ENCODE measurements around the gene REG1B.
"Not testable (repeated sequence)": the region's sequence is repeated elsewhere in the genome, so short reads cannot be mapped to it uniquely, and the experiment has no call there.

Gene REG1B

DNA sequence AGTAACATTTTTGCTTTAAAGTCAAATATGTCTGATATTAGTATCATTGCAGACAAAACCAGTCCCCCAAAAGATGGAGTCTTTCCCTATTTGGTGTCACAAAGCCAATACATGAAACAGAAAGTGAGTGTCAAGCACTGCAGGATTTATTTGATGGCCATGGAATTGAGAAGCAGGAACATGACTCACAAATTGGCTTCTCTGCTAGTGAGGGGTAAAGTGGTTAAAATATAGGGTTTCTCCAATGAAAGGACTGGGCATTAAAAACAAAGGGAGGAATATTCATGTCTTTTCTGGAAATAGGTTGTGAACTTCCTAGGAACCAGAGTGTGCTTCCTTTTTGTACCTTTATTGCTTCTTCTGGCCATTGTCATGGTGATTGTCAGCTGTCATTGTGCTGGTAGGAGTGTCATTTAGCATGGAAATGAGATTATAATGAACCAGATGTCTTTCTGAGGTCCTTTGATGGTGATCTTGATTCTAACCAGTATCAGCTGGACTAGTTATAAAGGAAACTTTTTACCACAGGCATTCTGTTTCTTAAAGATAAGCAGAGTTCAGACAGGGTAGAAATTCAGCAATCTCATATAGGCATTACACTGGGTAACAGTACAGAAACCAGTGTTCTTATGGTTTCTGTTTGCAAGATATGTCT, 4.1 kb downstream of the REG1B start:
- no peak for DNase-seq

DNA sequence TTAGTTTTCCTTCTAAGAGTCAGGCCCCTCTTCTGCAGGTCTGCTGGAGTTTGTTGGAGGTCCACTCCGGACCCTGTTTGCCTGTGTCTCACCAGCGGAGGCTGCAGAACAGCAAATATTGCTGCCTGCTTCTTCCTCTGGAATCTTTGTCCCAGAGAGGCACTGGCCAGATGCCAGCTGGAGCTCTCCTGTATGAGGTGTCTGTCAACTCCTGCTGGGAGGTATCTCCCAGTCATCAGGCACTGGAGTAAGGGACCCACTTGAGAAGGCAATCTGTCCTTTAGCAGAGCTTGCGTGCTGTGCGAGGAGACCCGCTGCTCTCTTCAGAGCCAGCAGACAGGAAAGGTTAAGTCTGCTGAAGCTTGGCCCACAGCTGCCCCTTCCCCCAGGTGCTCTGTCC, 4.8 kb downstream of the REG1B start:
- no peak for DNase-seq

- no peak for DNase-seq
Measured at GRCh38 chr2:79071078-79071477, 16.7 kb downstream of the REG1B start.

DNA sequence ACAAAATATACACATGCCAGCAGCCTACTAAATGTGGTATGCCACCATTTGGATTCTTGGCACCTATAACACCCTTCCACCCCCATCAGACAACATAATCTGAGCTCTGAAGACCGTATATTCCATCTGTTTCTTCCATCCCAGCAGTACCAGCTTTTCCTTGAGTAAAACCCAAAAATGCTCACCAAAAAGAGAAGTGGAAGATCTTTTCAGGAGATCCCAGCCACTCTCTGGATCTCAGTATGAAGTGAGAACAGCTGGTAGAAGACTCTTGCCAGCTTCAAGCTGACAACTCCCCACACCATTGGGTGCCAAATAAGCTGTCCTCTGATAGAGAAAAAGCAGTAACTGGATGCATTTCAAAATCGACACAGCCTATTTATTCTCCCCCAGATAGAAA, 22.6 kb downstream of the REG1B start:
- no peak for DNase-seq

DNA sequence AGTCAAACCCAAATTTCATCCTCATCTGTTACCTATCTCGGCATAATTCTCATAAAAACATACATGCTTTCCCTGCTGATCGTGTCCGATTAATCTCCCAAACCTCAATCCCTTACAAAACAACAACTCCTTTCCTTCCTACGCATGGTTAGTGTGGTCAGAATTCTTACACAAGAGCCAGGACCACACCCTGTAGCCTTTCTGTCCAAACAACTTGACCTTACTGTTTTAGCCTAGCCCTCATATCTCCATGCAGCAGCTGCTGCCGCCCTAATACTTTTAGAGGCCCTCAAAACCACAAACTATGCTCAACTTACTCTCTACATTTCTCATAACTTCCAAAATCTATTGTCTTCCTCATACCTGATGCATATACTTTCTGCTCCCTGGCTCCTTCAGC, 33.0 kb downstream of the REG1B start:
- not testable (repeated sequence) for DNase-seq

GRCh38 chr2:79053486-79053885, 34.3 kb downstream of the REG1B start:
- DNase-seq = not testable (repeated sequence)

- no peak for DNase-seq
Measured at GRCh38 chr2:79041032-79041448, 46.8 kb downstream of the REG1B start.

GRCh38 chr2:79039944-79040343, 47.8 kb downstream of the REG1B start:
- DNase-seq = no peak
